Measurements from ENCODE around the gene ZBP1.

GRCh38 chr20:57649617-57650015 is 29.4 kb upstream of the ZBP1 start:
- TF ChIP-seq CTCF (IDR thresholded peaks at IDR 0.05), result no peak
- no peak for TF ChIP-seq POLR2A (IDR thresholded peaks at IDR 0.05)
- TF ChIP-seq EP300 (IDR thresholded peaks at IDR 0.05), result no peak
